ENCODE measurements around the gene PTPRM. TPM values are rescaled to one million over a fixed set of nuclear protein-coding genes. Genes with fewer than 3 reads are reported as not detected.

PTPRM gene
- polyA plus RNA-seq, 1 donor (not counting 4 experiments of a cell fraction or from before 2014, with no cell fraction given) = 54.5 TPM

- Histone ChIP-seq H3K36me3 (ENCODE audit: control insufficient read depth in 2 of 2, extremely low read depth in 1 of 2, insufficient read depth in 2 of 2, low read length in 2 of 2) (no peaks in the 10 kb centered on the region), H3K4me2 (ENCODE audit: control insufficient read depth, extremely low read depth, insufficient read depth, low read depth, low read length) (no peak overlapping the region), H4K20me1 (ENCODE audit: control insufficient read depth, extremely low read depth, insufficient read depth, low read length) (no peaks in the 10 kb centered on the region), H2AFZ (ENCODE audit: control insufficient read depth, low read length) (no peak overlapping the region), H3K4me1 (ENCODE audit: control insufficient read depth, extremely low read depth, insufficient read depth, low read length) (peaks cover 9% of the 10 kb centered on the region), H3K9me3 (ENCODE audit: control insufficient read depth, low read depth, low read length) (peaks cover 2% of the 10 kb centered on the region), H3K79me2 (ENCODE audit: control insufficient read depth, insufficient read depth, low read length) (no peaks in the 10 kb centered on the region), H3K9me1 (ENCODE audit: control insufficient read depth, extremely low read depth, insufficient read depth, low read length) (no peaks in the 10 kb centered on the region), H3K27me3 (ENCODE audit: control insufficient read depth, extremely low read depth, insufficient read depth, low read length) (no peaks in the 10 kb centered on the region), H3K27ac (ENCODE audit: control insufficient read depth, insufficient read depth, low read length) (no peak overlapping the region), H3K9ac (ENCODE audit: control insufficient read depth, extremely low read depth, insufficient read depth, low read length) (no peak overlapping the region), H3K4me3 (ENCODE audit: control insufficient read depth in 2 of 3, extremely low read depth in 1 of 3, insufficient read depth in 2 of 3, low read depth in 1 of 3, low read length in 3 of 3) (no peak overlapping the region)
- DNase-seq (ENCODE audit: low read depth, low spot score) = no peak
- TF ChIP-seq, protein P1, sequence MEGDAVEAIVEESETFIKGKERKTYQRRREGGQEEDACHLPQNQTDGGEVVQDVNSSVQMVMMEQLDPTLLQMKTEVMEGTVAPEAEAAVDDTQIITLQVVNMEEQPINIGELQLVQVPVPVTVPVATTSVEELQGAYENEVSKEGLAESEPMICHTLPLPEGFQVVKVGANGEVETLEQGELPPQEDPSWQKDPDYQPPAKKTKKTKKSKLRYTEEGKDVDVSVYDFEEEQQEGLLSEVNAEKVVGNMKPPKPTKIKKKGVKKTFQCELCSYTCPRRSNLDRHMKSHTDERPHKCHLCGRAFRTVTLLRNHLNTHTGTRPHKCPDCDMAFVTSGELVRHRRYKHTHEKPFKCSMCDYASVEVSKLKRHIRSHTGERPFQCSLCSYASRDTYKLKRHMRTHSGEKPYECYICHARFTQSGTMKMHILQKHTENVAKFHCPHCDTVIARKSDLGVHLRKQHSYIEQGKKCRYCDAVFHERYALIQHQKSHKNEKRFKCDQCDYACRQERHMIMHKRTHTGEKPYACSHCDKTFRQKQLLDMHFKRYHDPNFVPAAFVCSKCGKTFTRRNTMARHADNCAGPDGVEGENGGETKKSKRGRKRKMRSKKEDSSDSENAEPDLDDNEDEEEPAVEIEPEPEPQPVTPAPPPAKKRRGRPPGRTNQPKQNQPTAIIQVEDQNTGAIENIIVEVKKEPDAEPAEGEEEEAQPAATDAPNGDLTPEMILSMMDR (optimal IDR thresholded peaks at IDR 0.05 in 1 of 3, IDR thresholded peaks at IDR 0.05 in 1 of 3, conservative IDR thresholded peaks at IDR 0.05 in 1 of 3; ENCODE audit: extremely low read depth in 1 of 3, insufficient read depth in 2 of 3, low read length in 3 of 3) = no peak
- TF ChIP-seq EZH2 (IDR thresholded peaks at IDR 0.05; ENCODE audit: low read length) = no peak
- dilution Hi-C loops (cut with MboI; ENCODE audit: extremely low pct_ligation_motif_present, low sequenced_read_pairs) = no loop called here
- FAIRE-seq = no peak
These were observed 247.7 kb downstream of the PTPRM start for GRCh38 chr18:7814754-7815315.

- Histone ChIP-seq H3K4me2 (ENCODE audit: control insufficient read depth, extremely low read depth, insufficient read depth, low read depth, low read length) (no peak overlapping the region), H2AFZ (ENCODE audit: control insufficient read depth, low read length) (no peak overlapping the region), H3K9ac (ENCODE audit: control insufficient read depth, extremely low read depth, insufficient read depth, low read length) (no peak overlapping the region), H4K20me1 (ENCODE audit: control insufficient read depth, extremely low read depth, insufficient read depth, low read length) (no peaks in the 10 kb centered on the region), H3K79me2 (ENCODE audit: control insufficient read depth, insufficient read depth, low read length) (no peaks in the 10 kb centered on the region), H3K4me1 (ENCODE audit: control insufficient read depth, extremely low read depth, insufficient read depth, low read length) (peaks cover 9% of the 10 kb centered on the region), H3K27ac (ENCODE audit: control insufficient read depth, insufficient read depth, low read length) (no peak overlapping the region), H3K27me3 (ENCODE audit: control insufficient read depth, extremely low read depth, insufficient read depth, low read length) (no peaks in the 10 kb centered on the region), H3K4me3 (ENCODE audit: control insufficient read depth in 2 of 3, extremely low read depth in 1 of 3, insufficient read depth in 2 of 3, low read depth in 1 of 3, low read length in 3 of 3) (no peak overlapping the region), H3K9me3 (ENCODE audit: control insufficient read depth, low read depth, low read length) (peaks cover 2% of the 10 kb centered on the region), H3K36me3 (ENCODE audit: control insufficient read depth in 2 of 2, extremely low read depth in 1 of 2, insufficient read depth in 2 of 2, low read length in 2 of 2) (no peaks in the 10 kb centered on the region), H3K9me1 (ENCODE audit: control insufficient read depth, extremely low read depth, insufficient read depth, low read length) (no peaks in the 10 kb centered on the region)
- FAIRE-seq (no peak), DNase-seq (ENCODE audit: low read depth, low spot score) (no peak)
- TF ChIP-seq, protein P1 (optimal IDR thresholded peaks at IDR 0.05 in 1 of 3, IDR thresholded peaks at IDR 0.05 in 1 of 3, conservative IDR thresholded peaks at IDR 0.05 in 1 of 3; ENCODE audit: extremely low read depth in 1 of 3, insufficient read depth in 2 of 3, low read length in 3 of 3) = no peak
- TF ChIP-seq EZH2 (IDR thresholded peaks at IDR 0.05; ENCODE audit: low read length) = no peak
- dilution Hi-C loops (cut with MboI; ENCODE audit: extremely low pct_ligation_motif_present, low sequenced_read_pairs) = no loop called here
These were observed 248.7 kb downstream of the PTPRM start for GRCh38 chr18:7815787-7816186.
